GM18499 (cell line): ENCODE results near the gene GALNT9.
"Not testable (repeated sequence)": the region's sequence is repeated elsewhere in the genome, so short reads cannot be mapped to it uniquely, and the experiment has no call there.

Experiments
- ATAC-seq: cut with Tn5 transposase; IDR thresholded peaks from one replicate; pipeline ENCODE4 v1.9.1; 2021; ENCODE audit warnings: moderate number of reproducible peaks; ENCODE audit not compliant: insufficient read depth, unreplicated experiment

Gene GALNT9

GRCh38 chr12:132224484-132224883, 104.9 kb downstream of the GALNT9 start:
- ATAC-seq, result no peak

- ATAC-seq, result no peak
Observed at GRCh38 chr12:132222808-132223173, 106.6 kb downstream of the GALNT9 start.

DNA sequence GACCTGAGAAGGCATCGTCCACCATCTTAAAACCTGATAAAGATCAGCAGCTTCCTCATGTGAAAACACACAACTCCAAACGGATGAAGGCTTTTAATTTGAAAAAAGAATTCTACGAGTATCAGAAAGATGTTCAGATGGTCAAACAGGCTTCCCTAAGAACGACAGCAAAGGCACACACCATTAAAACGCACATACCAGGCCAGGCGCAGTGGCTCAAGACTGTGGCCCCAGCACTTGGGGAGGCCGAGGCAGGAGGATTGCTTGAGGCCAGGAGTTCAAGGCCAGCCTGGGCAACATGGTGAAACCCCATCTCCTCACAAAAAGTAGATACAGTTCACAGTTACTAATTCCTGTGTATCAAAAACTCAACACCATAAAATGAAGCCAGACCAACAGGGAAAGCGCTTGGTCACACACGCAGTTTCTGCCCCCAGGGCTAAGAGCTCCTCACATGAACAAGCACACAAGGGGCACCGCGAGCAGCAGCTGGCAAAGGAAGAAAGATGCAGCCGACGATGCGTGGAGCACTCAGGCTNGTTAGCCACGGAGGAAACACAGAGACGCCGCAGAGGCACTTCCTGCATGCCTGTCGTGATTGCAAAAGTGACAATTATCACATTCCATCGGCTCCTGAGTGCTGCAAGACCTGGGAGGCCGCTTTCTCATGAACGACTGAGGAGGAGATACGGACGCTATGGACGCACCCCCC, 107.1 kb downstream of the GALNT9 start:
- no peak for ATAC-seq

DNA sequence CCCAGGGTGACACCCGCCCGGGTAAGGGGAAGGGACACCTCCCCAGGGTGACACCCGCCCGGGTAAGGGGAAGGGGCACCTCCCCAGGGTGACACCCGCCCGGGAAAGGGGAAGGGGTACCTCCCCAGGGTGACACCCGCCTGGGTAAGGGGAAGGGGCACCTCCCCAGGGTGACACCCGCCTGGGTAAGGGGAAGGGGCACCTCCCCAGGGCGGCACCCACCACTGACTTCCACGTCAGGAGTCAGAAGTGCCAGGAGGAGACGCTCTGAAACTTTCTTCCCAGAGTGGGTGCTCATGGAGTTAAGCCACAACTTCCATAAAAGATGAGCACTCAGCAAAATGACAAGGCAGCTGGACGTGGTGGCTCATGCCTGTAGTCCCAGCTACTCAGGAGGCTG, 109.6 kb downstream of the GALNT9 start:
- not testable (repeated sequence) for ATAC-seq

DNA sequence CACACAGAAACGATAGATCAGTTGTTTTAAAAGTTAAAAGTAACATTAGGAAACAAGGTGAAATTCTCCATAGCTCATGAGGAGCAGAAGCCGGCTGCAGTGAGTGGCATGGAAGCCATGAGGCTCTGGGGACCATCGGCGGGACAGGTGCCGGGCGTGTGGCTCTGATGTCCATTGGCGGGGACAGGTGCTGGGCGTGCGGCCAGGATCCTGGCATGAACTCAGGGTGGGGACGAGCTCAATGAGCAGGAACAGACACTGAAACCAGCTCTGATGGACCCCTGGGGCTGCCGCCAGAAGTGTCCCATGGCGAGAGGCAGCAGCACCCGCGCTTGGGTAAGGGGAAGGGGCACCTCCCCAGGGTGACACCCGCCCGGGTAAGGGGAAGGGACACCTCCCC, 110.1 kb downstream of the GALNT9 start:
- ATAC-seq, result no peak

- no peak for ATAC-seq
Observed at GRCh38 chr12:132218915-132219314, 110.5 kb downstream of the GALNT9 start.

- no peak for ATAC-seq
Observed at GRCh38 chr12:132218527-132218875, 110.9 kb downstream of the GALNT9 start.

GRCh38 chr12:132217800-132218526, 111.4 kb downstream of the GALNT9 start:
- no peak for ATAC-seq

DNA sequence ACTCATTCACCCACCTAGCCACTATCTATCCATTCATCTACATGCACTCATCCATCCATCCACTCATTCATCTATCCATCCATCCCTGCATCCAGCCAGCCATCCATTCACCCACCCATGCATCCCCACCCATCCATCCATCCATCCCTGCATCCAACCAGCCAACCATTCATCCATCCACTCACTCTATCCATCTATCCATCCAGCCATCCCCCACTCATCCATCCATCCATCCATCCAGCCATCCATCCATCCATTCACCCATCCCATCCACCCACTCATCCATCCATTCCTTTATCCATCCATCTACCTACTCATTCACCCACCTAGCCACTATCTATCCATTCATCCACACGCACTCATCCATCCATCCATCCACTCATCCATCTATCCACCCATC, 112.0 kb downstream of the GALNT9 start:
- ATAC-seq, result no peak

GRCh38 chr12:132216354-132216987, 112.9 kb downstream of the GALNT9 start:
- ATAC-seq, result no peak

- ATAC-seq, result no peak
Observed at GRCh38 chr12:132215299-132215989, 113.9 kb downstream of the GALNT9 start.

DNA sequence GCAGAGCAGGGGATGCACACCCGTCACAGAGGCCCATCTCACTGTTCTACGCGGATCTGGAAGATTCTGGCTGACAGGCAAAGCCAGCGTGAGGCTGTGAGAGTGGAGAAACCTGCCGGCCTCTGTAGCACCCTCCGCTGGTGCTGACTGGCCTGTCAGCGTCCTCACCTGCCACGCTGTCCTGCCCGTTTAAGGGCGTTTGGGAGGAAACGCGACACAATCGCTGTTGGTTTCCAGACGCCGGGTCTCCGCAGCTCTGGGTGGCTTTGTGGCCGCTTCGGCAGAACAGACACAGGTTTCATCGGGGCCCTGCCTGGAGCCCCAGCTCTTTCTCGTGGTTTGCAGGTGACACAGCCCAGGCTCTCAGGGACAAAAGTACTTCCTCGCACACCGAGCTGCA, 114.5 kb downstream of the GALNT9 start:
- ATAC-seq, result no peak

DNA sequence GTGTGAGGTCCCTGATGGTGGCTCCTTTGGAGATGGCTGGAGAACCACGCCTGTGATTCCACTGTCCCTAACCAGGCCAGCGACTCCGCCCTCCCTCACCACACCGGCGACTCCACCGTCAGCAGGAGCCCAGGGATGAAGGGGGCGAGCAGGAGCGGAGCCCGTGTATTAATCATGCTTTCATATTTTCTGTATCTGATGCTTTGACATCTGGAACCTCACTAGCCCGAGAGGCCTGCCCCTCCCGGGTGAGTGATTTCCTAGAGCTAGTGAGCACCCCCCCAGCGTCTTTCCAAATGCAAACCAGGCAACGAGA, 115.3 kb downstream of the GALNT9 start:
- no peak for ATAC-seq

- no peak for ATAC-seq
Observed at GRCh38 chr12:132213359-132214160, 115.8 kb downstream of the GALNT9 start.

DNA sequence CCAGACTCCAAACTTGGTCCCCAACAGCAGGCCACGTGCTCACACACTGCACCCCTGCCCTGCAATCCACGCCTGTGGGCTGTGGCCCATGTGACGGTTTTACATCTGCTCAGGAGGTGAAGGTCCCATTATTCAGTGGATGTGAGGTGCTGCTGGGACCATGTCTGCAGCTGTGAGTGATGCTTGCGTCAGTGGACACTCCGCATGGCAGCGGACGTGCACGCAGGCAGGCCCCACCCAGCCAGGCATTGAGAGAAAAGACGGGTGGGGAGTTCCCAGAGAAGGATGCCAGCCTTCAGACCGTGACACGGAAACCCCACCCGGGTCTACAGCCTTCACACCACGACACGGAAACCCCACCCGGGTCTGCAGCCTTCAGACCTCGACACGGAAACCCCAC, 117.6 kb downstream of the GALNT9 start:
- no peak for ATAC-seq

DNA sequence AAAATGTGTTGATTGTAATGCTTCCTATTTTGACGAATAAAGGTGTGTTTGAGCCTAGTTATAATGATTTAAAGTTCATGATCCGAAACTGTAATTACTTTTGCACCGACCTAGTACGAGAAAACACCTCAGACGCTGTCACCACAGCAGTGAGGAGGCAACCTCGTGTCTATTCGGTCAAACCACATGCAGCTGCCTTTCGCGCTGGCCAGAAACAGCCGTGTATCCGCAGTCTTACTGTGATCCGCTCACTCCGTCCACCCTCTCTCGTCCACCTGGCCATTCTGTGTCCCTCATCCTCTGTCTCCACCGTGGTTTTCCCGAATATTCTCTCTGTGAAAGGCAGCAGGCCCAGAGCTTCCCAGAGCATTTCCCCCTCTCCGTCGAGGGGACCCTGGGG, 118.1 kb downstream of the GALNT9 start:
- ATAC-seq, result no peak

DNA sequence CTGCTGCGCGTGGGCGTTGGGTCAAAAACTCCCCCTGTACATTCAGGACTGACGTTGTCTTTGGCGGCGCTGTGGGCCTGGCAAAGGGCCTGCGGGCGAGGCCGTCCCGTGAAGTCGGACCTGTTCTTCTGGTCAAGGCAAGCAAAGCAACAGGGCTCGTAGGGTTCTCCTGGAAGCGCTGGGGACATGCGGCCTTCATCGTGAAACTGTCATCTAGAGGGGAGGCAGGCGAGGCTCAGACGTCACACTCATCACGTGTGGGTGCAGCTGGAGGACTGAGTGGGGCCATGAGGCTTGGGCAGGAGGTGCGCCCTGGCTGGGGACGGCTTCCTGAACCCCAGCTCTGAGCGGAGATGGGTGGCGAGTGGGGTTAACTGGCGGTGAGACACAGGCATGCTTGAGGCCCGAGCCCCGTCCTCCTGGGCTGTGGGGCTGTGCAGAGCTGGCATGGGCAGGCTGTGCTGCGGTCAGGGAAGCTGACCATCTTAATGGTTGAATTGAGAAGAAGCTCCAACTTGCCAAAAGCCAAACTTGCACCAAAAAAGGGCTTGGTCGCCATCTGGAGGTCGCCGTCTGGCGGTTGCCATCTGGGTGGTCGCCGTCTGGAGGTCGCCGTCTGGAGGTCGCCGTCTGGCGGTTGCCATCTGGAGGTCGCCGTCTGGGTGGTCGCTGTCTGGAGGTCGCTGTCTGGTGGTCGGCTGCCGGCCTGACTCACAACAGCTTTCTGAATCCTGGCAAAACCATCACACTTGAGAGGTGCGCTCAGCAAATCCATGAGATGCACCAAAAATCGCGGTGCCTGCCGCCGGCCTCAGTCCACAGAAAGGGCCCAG, 119.0 kb downstream of the GALNT9 start:
- ATAC-seq, result no peak

- no peak for ATAC-seq
Observed at GRCh38 chr12:132209619-132210222, 119.7 kb downstream of the GALNT9 start.

DNA sequence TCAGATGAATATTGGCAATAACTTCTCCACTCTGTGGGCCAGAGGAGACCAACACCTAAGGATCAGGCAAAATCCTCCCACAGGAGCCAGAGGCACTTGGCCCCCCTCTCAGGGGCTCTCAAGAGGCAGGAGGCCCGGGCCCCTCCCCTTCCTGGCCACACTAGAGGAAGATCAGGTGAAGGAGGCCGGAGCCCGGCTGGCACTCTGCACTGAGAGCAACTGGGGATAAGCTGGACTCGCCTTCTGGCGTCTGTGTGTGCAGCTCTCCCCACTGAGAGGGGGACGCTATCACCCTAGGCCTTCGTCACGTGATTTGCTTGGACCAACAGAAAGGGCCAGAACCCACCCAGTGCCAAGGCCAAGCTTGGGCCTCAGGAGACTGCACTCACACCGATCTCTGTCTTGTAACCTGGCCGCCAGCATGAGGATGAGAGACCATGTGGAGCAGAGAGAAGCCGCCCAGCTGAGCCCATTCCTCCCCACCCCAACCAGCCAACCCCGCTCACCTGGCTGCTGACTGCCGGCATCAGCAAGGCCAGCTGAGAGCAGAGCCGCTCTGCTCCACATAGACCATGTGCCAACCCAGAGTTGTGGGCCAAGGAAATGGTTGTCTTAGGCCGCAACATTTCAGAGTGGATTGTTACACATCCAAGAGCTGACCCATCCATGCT, 121.1 kb downstream of the GALNT9 start:
- ATAC-seq, result no peak
